GM12878 (cell line): Measurements from ENCODE around the gene MCHR1.

Source experiments
- ATF7 ChIP-seq: fragments of 450-650 bp; IDR thresholded peaks from 2 replicates; pipeline ENCODE4 v1.6.1; 2016; ENCODE audit warnings: low read depth, mild to moderate bottlenecking
- CEBPB ChIP-seq, 2 experiments: fragments of 150-350 bp in 1 of 2; IDR thresholded peaks; 2 replicates each; pipeline ENCODE4 v1.6.1; 2012 to 2014; ENCODE audit warnings: low read depth in 2 of 2, low read length in 2 of 2, borderline replicate concordance in 1 of 2, inconsistent platforms in 1 of 2
- EZH2 ChIP-seq: IDR thresholded peaks from 2 replicates; pipeline ENCODE4 v1.6.1; 2012; ENCODE audit warnings: low read depth, mild to moderate bottlenecking, control low read depth, inconsistent platforms, low read length, borderline replicate concordance; ENCODE audit not compliant: control insufficient read depth
- HDAC6 ChIP-seq: fragments of 200-600 bp; sonication (generic); IDR thresholded peaks from one replicate; pipeline ENCODE4 v1.8.0; 2017; ENCODE audit warnings: antibody characterized with exemption; ENCODE audit not compliant: unreplicated experiment
- NFYB ChIP-seq: IDR thresholded peaks from 2 replicates; pipeline ENCODE4 v1.6.1; 2011; ENCODE audit warnings: low read depth, mild to moderate bottlenecking, low read length, improper control_type of control experiment, moderate library complexity; ENCODE audit not compliant: insufficient read depth
- NR2C2 ChIP-seq: IDR thresholded peaks from 2 replicates; pipeline ENCODE4 v1.6.1; 2011; ENCODE audit warnings: borderline replicate concordance, low read depth; ENCODE audit not compliant: control insufficient read depth, insufficient read length
- POLR2A ChIP-seq: IDR thresholded peaks from 2 replicates; pipeline ENCODE4 v1.6.1; 2011; ENCODE audit warnings: low read depth, mild to moderate bottlenecking, low read length
- POLR2AphosphoS5 ChIP-seq: IDR thresholded peaks from 2 replicates; pipeline ENCODE4 v1.6.1; 2011; ENCODE audit warnings: mild to moderate bottlenecking, low read length, inconsistent platforms
- RAD21 ChIP-seq: IDR thresholded peaks from 2 replicates; pipeline ENCODE4 v1.6.1; 2011; ENCODE audit warnings: mild to moderate bottlenecking, low read depth, low read length, moderate library complexity; ENCODE audit not compliant: insufficient read depth
- RFX5 ChIP-seq: IDR thresholded peaks from 2 replicates; pipeline ENCODE4 v1.6.1; 2011; ENCODE audit warnings: low read depth, low read length, improper control_type of control experiment
- SP1 ChIP-seq: IDR thresholded peaks from one replicate; pipeline ENCODE4 v1.6.1; 2011; ENCODE audit warnings: low read depth, low read length
- TF ChIP-seq, protein P1 (sequence below): fragments of 450-650 bp; IDR thresholded peaks from 2 replicates; pipeline ENCODE4 v1.6.1; 2017; ENCODE audit warnings: mild to moderate bottlenecking
- TF ChIP-seq, protein P2 (sequence below), 3 experiments: IDR thresholded peaks in 2 of 3; conservative IDR thresholded peaks in 1 of 3; 2 replicates each; pipeline ENCODE4 v1.5.1; 2011; ENCODE audit warnings: low read depth in 3 of 3, low read length in 3 of 3, mild to moderate bottlenecking in 3 of 3, control low read depth in 2 of 3, moderate library complexity in 2 of 3, inconsistent platforms in 1 of 3, mixed read lengths in 1 of 3; ENCODE audit not compliant: control insufficient read depth in 2 of 3, insufficient read depth in 1 of 3; ENCODE audit errors: extremely low read depth in 1 of 3

DNA sequence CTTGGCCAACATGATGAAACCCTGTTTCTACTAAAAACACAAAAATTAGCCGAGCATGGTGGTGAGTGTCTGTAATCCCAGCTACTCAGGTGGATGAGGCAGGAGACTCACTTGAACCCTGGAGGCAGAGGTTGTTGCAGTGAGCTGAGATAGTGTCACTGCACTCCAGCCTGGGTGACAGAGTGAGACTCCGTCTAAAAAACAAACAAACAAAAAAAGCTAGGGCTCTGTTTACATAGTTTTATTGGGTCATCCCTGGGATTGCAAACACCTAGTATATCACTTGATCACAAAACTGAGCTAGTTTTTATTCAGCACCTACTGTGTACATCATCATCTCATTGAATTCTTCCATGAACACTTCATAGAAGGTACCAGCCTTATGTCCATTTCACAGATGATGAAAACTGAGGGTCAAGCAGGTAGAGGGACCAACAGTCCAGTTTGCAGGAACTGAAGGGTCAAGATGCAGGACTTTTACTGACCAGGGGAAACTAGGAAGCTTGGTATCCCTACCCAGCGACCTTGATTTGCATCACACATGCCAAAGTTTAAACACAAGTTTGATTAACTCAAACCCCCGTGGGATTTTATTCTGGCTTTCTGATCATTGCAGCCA, 33.6 kb upstream of the MCHR1 start:
- TF ChIP-seq NR2C2 (no peak), RAD21 (no peak), SP1 (no peak), NFYB (no peak), HDAC6 (no peak), POLR2A (no peak), RFX5 (no peak), CEBPB (IDR thresholded peaks at IDR 0.05; ENCODE audit: borderline replicate concordance in 1 of 2, low read depth in 2 of 2, low read length in 2 of 2) (no peak), EZH2 (no peak), ATF7 (no peak), POLR2AphosphoS5 (no peak)
- TF ChIP-seq, protein P1, sequence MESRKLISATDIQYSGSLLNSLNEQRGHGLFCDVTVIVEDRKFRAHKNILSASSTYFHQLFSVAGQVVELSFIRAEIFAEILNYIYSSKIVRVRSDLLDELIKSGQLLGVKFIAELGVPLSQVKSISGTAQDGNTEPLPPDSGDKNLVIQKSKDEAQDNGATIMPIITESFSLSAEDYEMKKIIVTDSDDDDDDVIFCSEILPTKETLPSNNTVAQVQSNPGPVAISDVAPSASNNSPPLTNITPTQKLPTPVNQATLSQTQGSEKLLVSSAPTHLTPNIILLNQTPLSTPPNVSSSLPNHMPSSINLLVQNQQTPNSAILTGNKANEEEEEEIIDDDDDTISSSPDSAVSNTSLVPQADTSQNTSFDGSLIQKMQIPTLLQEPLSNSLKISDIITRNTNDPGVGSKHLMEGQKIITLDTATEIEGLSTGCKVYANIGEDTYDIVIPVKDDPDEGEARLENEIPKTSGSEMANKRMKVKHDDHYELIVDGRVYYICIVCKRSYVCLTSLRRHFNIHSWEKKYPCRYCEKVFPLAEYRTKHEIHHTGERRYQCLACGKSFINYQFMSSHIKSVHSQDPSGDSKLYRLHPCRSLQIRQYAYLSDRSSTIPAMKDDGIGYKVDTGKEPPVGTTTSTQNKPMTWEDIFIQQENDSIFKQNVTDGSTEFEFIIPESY = no peak
- TF ChIP-seq, protein P2, sequence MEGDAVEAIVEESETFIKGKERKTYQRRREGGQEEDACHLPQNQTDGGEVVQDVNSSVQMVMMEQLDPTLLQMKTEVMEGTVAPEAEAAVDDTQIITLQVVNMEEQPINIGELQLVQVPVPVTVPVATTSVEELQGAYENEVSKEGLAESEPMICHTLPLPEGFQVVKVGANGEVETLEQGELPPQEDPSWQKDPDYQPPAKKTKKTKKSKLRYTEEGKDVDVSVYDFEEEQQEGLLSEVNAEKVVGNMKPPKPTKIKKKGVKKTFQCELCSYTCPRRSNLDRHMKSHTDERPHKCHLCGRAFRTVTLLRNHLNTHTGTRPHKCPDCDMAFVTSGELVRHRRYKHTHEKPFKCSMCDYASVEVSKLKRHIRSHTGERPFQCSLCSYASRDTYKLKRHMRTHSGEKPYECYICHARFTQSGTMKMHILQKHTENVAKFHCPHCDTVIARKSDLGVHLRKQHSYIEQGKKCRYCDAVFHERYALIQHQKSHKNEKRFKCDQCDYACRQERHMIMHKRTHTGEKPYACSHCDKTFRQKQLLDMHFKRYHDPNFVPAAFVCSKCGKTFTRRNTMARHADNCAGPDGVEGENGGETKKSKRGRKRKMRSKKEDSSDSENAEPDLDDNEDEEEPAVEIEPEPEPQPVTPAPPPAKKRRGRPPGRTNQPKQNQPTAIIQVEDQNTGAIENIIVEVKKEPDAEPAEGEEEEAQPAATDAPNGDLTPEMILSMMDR (IDR thresholded peaks at IDR 0.05 in 2 of 3, conservative IDR thresholded peaks at IDR 0.05 in 1 of 3; ENCODE audit: control insufficient read depth in 2 of 3, extremely low read depth in 1 of 3, insufficient read depth in 1 of 3, low read depth in 3 of 3, low read length in 3 of 3) = no peak
